Measurements from ENCODE around the gene LSM2. TPM values are rescaled to one million over a fixed set of nuclear protein-coding genes. Genes with fewer than 3 reads are reported as not detected.

LSM2 gene
- total and polyA plus RNA-seq, 2 donors (not counting 1 experiment from before 2014, with no cell fraction given): 52.4 to 57.4 TPM

DNA sequence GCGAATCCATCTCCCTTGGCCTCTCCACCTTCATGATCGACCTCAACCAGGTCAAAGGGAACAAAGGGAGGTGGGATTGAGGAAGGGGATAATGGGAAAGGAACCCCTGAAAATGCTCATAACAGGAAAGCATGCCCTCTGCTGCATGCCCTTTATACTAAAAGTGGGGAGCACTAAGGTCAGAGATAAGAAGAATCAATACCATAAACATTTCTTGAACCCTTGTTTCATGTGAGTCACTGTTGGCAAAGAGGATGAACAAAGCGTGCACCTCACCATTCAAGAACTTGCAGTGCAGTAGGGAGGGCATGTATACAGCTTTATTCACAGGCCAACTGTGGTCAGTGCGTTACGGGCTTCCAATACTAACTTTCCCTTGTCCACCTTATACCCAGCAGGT, 46.0 kb downstream of the LSM2 start:
- H3K4me2 ChIP-seq (replicated peaks; ENCODE audit: low read depth, low read length, poor library complexity, severe bottlenecking): no peak overlapping the region
- CTCF ChIA-PET: no interaction called here
- 100% methylated on average over 1 of the region's 5 CpGs for WGBS (ENCODE audit: insufficient coverage)
- ATAC-seq (ENCODE audit: low read depth): no peak
- Mint-ChIP-seq H3K9me3 (ENCODE audit: insufficient read depth) (no peaks in the 10 kb centered on the region), H3K27me3 (no peaks in the 10 kb centered on the region), H3K4me3 (no peak overlapping the region), H3K27ac (no peak overlapping the region), H3K4me1 (no peaks in the 10 kb centered on the region)
- H3K27ac ChIP-seq (ENCODE audit: low read length in 2 of 2): no peak overlapping the region
- TF ChIP-seq, protein P1, sequence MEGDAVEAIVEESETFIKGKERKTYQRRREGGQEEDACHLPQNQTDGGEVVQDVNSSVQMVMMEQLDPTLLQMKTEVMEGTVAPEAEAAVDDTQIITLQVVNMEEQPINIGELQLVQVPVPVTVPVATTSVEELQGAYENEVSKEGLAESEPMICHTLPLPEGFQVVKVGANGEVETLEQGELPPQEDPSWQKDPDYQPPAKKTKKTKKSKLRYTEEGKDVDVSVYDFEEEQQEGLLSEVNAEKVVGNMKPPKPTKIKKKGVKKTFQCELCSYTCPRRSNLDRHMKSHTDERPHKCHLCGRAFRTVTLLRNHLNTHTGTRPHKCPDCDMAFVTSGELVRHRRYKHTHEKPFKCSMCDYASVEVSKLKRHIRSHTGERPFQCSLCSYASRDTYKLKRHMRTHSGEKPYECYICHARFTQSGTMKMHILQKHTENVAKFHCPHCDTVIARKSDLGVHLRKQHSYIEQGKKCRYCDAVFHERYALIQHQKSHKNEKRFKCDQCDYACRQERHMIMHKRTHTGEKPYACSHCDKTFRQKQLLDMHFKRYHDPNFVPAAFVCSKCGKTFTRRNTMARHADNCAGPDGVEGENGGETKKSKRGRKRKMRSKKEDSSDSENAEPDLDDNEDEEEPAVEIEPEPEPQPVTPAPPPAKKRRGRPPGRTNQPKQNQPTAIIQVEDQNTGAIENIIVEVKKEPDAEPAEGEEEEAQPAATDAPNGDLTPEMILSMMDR (IDR thresholded peaks at IDR 0.05): no peak
- TF ChIP-seq EZH2 (IDR thresholded peaks at IDR 0.05; ENCODE audit: borderline replicate concordance, insufficient read depth, low read depth, low read length, poor library complexity, severe bottlenecking): no peak
- POLR2A ChIA-PET: interaction anchor here (0.6 kb wide), 2 partner anchors 11 to 15 kb away, joined by 3 to 5 read pairs; no protein-coding TSS in a partner anchor
- H3K4me3 ChIP-seq (ENCODE audit: control extremely low read depth in 1 of 5, extremely low read depth in 1 of 5, insufficient read depth in 1 of 5, low read depth in 2 of 5, low read length in 4 of 5): no peak overlapping the region
- H3K79me2 ChIP-seq (ENCODE audit: control insufficient read depth, insufficient read depth, low read length): no peaks in the 10 kb centered on the region
- no peaks in the 10 kb centered on the region for H3K4me1 ChIP-seq (ENCODE audit: control insufficient read depth in 2 of 2, insufficient read depth in 2 of 2, low read length in 2 of 2)
- intact Hi-C loops (cut with micrococcal nuclease): no loop called here
- peaks cover 0 to 14% of the 10 kb centered on the region in 2 experiments for H3K36me3 ChIP-seq (replicated peaks in 1 of 2; ENCODE audit: control extremely low read depth in 1 of 2, control insufficient read depth in 1 of 2, extremely low read depth in 1 of 2, insufficient read depth in 2 of 2, low read length in 1 of 2)
- H3K27me3 ChIP-seq (replicated peaks in 1 of 4; ENCODE audit: control extremely low read depth in 1 of 4, control insufficient read depth in 3 of 4, insufficient read depth in 4 of 4, low read length in 3 of 4): no peaks in the 10 kb centered on the region
- H4K20me1 ChIP-seq (ENCODE audit: control insufficient read depth, insufficient read depth, low read length, poor library complexity, severe bottlenecking): no peaks in the 10 kb centered on the region
- no peak for DNase-seq
- H3K9ac ChIP-seq (ENCODE audit: low read length): no peak overlapping the region
- no peaks in the 10 kb centered on the region for H3K9me3 ChIP-seq (ENCODE audit: control extremely low read depth in 1 of 3, control insufficient read depth in 2 of 3, insufficient read depth in 1 of 3, low read length in 2 of 3)
- no peak overlapping the region for H2AFZ ChIP-seq (ENCODE audit: insufficient read depth, low read depth, low read length, poor library complexity, severe bottlenecking)

DNA sequence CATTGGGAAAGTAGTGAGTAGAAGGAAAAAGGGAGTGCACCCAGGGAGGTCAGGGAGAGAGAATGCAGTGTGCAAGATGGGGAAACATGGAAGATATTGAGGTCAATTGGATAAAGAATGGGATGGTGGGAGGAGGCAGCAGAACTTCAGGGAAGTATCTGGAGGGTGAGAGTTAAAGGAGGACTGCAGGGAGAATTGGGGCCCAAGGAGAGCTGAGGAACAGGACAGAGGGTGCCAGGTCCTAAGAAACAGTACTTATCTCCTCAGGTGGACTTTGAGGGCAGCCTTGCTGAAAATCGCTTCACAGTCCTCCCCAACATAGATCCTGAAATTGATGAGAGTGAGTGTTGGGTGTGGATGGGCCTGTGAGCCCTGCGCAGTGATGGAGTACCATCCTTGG, 48.5 kb downstream of the LSM2 start:
- peaks cover 0 to 14% of the 10 kb centered on the region in 2 experiments for H3K36me3 ChIP-seq (replicated peaks in 1 of 2; ENCODE audit: control extremely low read depth in 1 of 2, control insufficient read depth in 1 of 2, extremely low read depth in 1 of 2, insufficient read depth in 2 of 2, low read length in 1 of 2)

More for the DNA sequence above, 48.5 kb downstream of the LSM2 start:
- no peak for DNase-seq
- Histone ChIP-seq H3K4me1 (ENCODE audit: control insufficient read depth in 2 of 2, insufficient read depth in 2 of 2, low read length in 2 of 2) (no peaks in the 10 kb centered on the region), H3K9me3 (ENCODE audit: control extremely low read depth in 1 of 3, control insufficient read depth in 2 of 3, insufficient read depth in 1 of 3, low read length in 2 of 3) (no peaks in the 10 kb centered on the region), H4K20me1 (ENCODE audit: control insufficient read depth, insufficient read depth, low read length, poor library complexity, severe bottlenecking) (no peaks in the 10 kb centered on the region), H3K4me2 (replicated peaks; ENCODE audit: low read depth, low read length, poor library complexity, severe bottlenecking) (no peak overlapping the region), H3K9ac (ENCODE audit: low read length) (no peak overlapping the region), H3K27me3 (replicated peaks in 1 of 4; ENCODE audit: control extremely low read depth in 1 of 4, control insufficient read depth in 3 of 4, insufficient read depth in 4 of 4, low read length in 3 of 4) (no peaks in the 10 kb centered on the region), H3K79me2 (ENCODE audit: control insufficient read depth, insufficient read depth, low read length) (no peaks in the 10 kb centered on the region), H3K4me3 (ENCODE audit: control extremely low read depth in 1 of 5, extremely low read depth in 1 of 5, insufficient read depth in 1 of 5, low read depth in 2 of 5, low read length in 4 of 5) (no peak overlapping the region), H3K27ac (ENCODE audit: low read length in 2 of 2) (no peak overlapping the region), H2AFZ (ENCODE audit: insufficient read depth, low read depth, low read length, poor library complexity, severe bottlenecking) (no peak overlapping the region)
- no peak overlapping the region for H3K4me3 Mint-ChIP-seq
- ChIA-PET POLR2A (no interaction called here), CTCF (interaction anchor here (0.9 kb wide), 1 partner anchor 29 kb away, joined by 3 read pairs; the partner anchor contains the start of gene DDAH2)
- ATAC-seq (ENCODE audit: low read depth): no peak
- H3K9me3 Mint-ChIP-seq (ENCODE audit: insufficient read depth): no peaks in the 10 kb centered on the region
- H3K27me3 Mint-ChIP-seq: no peaks in the 10 kb centered on the region
- intact Hi-C loops (cut with micrococcal nuclease): no loop called here
- H3K27ac Mint-ChIP-seq: no peak overlapping the region
- TF ChIP-seq, protein P1 (IDR thresholded peaks at IDR 0.05): no peak
- no peak for TF ChIP-seq EZH2 (IDR thresholded peaks at IDR 0.05; ENCODE audit: borderline replicate concordance, insufficient read depth, low read depth, low read length, poor library complexity, severe bottlenecking)
- no CpG with 5 or more reads among the region's 2 CpGs for WGBS (ENCODE audit: insufficient coverage)
- no peaks in the 10 kb centered on the region for H3K4me1 Mint-ChIP-seq
